HepG2 (cell line): ENCODE measurements around the gene ADAMTS4. TPM values are rescaled to one million over a fixed set of nuclear protein-coding genes. Genes with fewer than 3 reads are reported as not detected.

Experiments used
- BRCA1 ChIP-seq: sonication (generic); formaldehyde crosslinking; IDR thresholded peaks from 2 replicates; pipeline ENCODE4 v1.4.0; 2020; ENCODE audit warnings: missing genetic modification reagents
- CENPT ChIP-seq: sonication (generic); formaldehyde crosslinking; IDR thresholded peaks from 2 replicates; pipeline ENCODE4 v1.8.0; 2022; ENCODE audit warnings: low read depth, mild to moderate bottlenecking, moderate library complexity, missing genetic modification reagents
- CHCHD3 ChIP-seq: sonication (generic); formaldehyde crosslinking; IDR thresholded peaks from 2 replicates; pipeline ENCODE4 v1.8.0; 2022; ENCODE audit warnings: mild to moderate bottlenecking, missing genetic modification reagents, moderate library complexity
- FOXO4 ChIP-seq: sonication (generic); formaldehyde crosslinking; conservative IDR thresholded peaks from 2 replicates; pipeline ENCODE4 v1.8.1; 2023; ENCODE audit warnings: missing genetic modification reagents
- GMEB1 ChIP-seq: sonication (generic); formaldehyde crosslinking; IDR thresholded peaks from 2 replicates; pipeline ENCODE4 v1.5.1; 2020; ENCODE audit warnings: missing genetic modification reagents, mild to moderate bottlenecking, borderline replicate concordance
- MAFK ChIP-seq, 2 experiments: IDR thresholded peaks in 1 of 2; conservative IDR thresholded peaks in 1 of 2; 2 replicates each; pipeline ENCODE4 v1.6.1; 2011; ENCODE audit warnings: improper control_type of control experiment in 2 of 2, low read length in 2 of 2
- NCOA5 ChIP-seq: sonication (generic); formaldehyde crosslinking; IDR thresholded peaks from 2 replicates; pipeline ENCODE4 v1.4.0; 2020; ENCODE audit warnings: missing genetic modification reagents
- POGK ChIP-seq: sonication (generic); formaldehyde crosslinking; conservative IDR thresholded peaks from 2 replicates; pipeline ENCODE4 v1.8.0; 2022; ENCODE audit warnings: mild to moderate bottlenecking, moderate library complexity, missing genetic modification reagents
- SIN3A ChIP-seq: IDR thresholded peaks from 2 replicates; pipeline ENCODE4 v1.6.1; 2011; ENCODE audit warnings: low read depth, mild to moderate bottlenecking, control low read depth, low read length, borderline replicate concordance
- YEATS4 ChIP-seq: sonication (generic); formaldehyde crosslinking; IDR thresholded peaks from 2 replicates; pipeline ENCODE4 v1.4.0; 2020; ENCODE audit warnings: missing genetic modification reagents, borderline replicate concordance
- ZFX ChIP-seq: sonication (generic); formaldehyde crosslinking; IDR thresholded peaks from 2 replicates; pipeline ENCODE4 v1.4.0; 2020; ENCODE audit warnings: mild to moderate bottlenecking, low read depth, missing genetic modification reagents, moderate library complexity
- ZNF12 ChIP-seq: sonication (generic); formaldehyde crosslinking; IDR thresholded peaks from 2 replicates; pipeline ENCODE4 v1.5.0; 2020; ENCODE audit warnings: missing genetic modification reagents
- ZNF224 ChIP-seq: sonication (generic); formaldehyde crosslinking; IDR thresholded peaks from 2 replicates; pipeline ENCODE4 v1.5.0; 2020; ENCODE audit warnings: mild to moderate bottlenecking, missing genetic modification reagents
- ZNF260 ChIP-seq: sonication (generic); formaldehyde crosslinking; IDR thresholded peaks from 2 replicates; pipeline ENCODE4 v1.4.0; 2020; ENCODE audit warnings: missing genetic modification reagents, low read depth, mild to moderate bottlenecking, borderline replicate concordance
- ZNF281 ChIP-seq: sonication (generic); formaldehyde crosslinking; IDR thresholded peaks from 2 replicates; pipeline ENCODE4 v1.4.0; 2020; ENCODE audit warnings: missing genetic modification reagents, borderline replicate concordance
- ZNF326 ChIP-seq: sonication (generic); formaldehyde crosslinking; IDR thresholded peaks from 2 replicates; pipeline ENCODE4 v1.4.0; 2020; ENCODE audit warnings: missing genetic modification reagents, borderline replicate concordance
- ZNF44 ChIP-seq: sonication (generic); formaldehyde crosslinking; IDR thresholded peaks from 2 replicates; pipeline ENCODE4 v1.5.1; 2020; ENCODE audit warnings: mild to moderate bottlenecking, missing genetic modification reagents
- ZSCAN5A ChIP-seq: sonication (generic); formaldehyde crosslinking; IDR thresholded peaks from 2 replicates; pipeline ENCODE4 v1.8.0; 2022; ENCODE audit warnings: mild to moderate bottlenecking, missing genetic modification reagents, borderline replicate concordance
- polyA plus RNA-seq, 8 experiments: library from polyadenylated mRNA; depleted of rRNA in 3 of 8; stranded (reverse) in 7 of 8; unstranded in 1 of 8; fragments of >200 nt; fragmentation: Illumina TruSeq in 4 of 8; extraction: Trizol in 4 of 8; gene quantifications; 2 replicates each; pipeline versions ENCODE4 v1.2.1 to v1.2.3, GENCODE V29; 2011 to 2016; ENCODE audit warnings: low read depth in 4 of 8, missing spikeins in 1 of 8, mixed read lengths in 1 of 8; ENCODE audit not compliant: insufficient read depth in 1 of 8
- total RNA-seq, 5 experiments: library from RNA; depleted of rRNA; stranded (reverse); fragments of >200 nt; fragmentation: Illumina TruSeq; extraction: Trizol; gene quantifications; 2 replicates each; pipeline ENCODE4 v1.2.3, GENCODE V29; 2016; ENCODE audit warnings: low read depth in 1 of 5

ADAMTS4 gene
- total and polyA plus RNA-seq, 2 of the 13 experiments (the other 11 are each of a cell fraction or from before 2014, with no cell fraction given) = 0.51 to 1.7 TPM

DNA sequence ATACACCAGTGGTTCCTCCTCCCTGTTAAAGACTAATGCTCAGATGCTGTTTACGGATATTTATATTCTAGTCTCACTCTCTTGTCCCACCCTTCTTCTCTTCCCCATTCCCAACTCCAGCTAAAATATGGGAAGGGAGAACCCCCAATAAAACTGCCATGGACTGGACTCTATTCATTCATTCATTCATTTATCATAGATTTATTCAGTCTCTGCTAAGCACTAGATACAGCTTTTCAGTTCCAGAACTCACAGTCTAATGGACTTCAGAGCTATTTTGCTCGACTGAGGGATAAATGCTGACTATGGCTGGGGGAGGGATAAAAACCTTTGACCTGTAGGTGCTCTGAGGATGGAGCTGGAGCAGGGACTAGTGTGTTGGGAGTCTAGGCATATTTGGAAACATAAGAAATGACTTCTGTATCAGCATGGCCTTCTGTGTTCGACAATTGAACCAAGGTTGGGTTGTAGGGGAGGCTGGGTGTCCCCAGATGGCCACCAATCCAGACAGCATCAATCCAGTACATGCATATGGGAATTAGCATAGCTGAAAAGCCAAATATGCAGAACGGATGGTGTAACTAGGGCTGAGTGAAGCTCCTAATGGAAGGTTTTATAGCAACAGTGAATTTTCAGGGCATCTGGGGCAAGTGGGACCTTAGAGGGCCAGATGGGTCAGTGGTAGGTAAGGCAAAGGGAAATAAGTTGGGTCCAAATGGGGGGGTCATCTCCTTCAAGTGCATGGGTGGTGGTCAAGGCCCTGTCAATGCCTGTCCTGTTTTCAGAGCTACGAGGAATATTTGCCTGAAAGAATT is 20.4 kb upstream of the ADAMTS4 start (continued):
- TF ChIP-seq ZNF281 (peak; percentile 48; the same call in 1 of the 2 replicates), CHCHD3 (no peak), NCOA5 (CRISPR knock-in tag) (no peak), ZNF44 (CRISPR knock-in tag) (no peak), SIN3A (0 out of 2 replicates have a peak, but pooled peaks have one; percentile 44), CENPT (CRISPR knock-in tag) (no peak), MAFK (conservative IDR thresholded peaks at IDR 0.05 in 1 of 2, IDR thresholded peaks at IDR 0.05 in 1 of 2; ENCODE audit: low read length in 2 of 2) (peak; percentile 45; a peak in 3 of 4 replicates), ZNF224 (CRISPR knock-in tag) (no peak), ZNF326 (peak; percentile 79; the same call in 1 of the 2 replicates), YEATS4 (0 out of 2 replicates have a peak, but pooled peaks have one; percentile 49), ZNF260 (CRISPR knock-in tag) (no peak), GMEB1 (CRISPR knock-in tag) (no peak), POGK (CRISPR knock-in tag) (peak; percentile 39; the same call in 1 of the 2 replicates), ZFX (0 out of 2 replicates have a peak, but pooled peaks have one; percentile 30), FOXO4 (CRISPR knock-in tag) (no peak), ZNF12 (CRISPR knock-in tag) (0 out of 2 replicates have a peak, but pooled peaks have one; percentile 13), ZSCAN5A (0 out of 2 replicates have a peak, but pooled peaks have one; percentile 14), BRCA1 (peak; percentile 72)
